Neutrophil (primary cell): ENCODE results near the gene LIPE.

Experiments
- H3K27ac ChIP-seq: fragments of 200-600 bp; sonication (generic); 2 replicates; pipeline ENCODE4 v1.5.1; 2016; ENCODE audit warnings: mild to moderate bottlenecking, moderate library complexity
- H3K27me3 ChIP-seq: fragments of 200-600 bp; sonication (generic); 2 replicates; pipeline ENCODE4 v1.6.0; 2016; ENCODE audit warnings: mild to moderate bottlenecking
- H3K36me3 ChIP-seq: fragments of 200-600 bp; sonication (generic); 2 replicates; pipeline ENCODE4 v1.5.1; 2017
- H3K4me1 ChIP-seq, 2 experiments: fragments of 200-600 bp in 1 of 2; sonication (generic) in 1 of 2; 1 replicate in 1 of 2; 2 replicates in 1 of 2; pipeline versions ENCODE4 v1.5.1 to v1.6.1; 2013 to 2016; ENCODE audit warnings: low read depth in 1 of 2, low read length in 1 of 2, mild to moderate bottlenecking in 1 of 2, moderate library complexity in 1 of 2; ENCODE audit not compliant: control insufficient read depth in 1 of 2, insufficient read depth in 1 of 2
- H3K4me3 ChIP-seq, 2 experiments: fragments of 200-600 bp in 1 of 2; sonication (generic) in 1 of 2; 1 replicate in 1 of 2; 2 replicates in 1 of 2; pipeline ENCODE4 v1.5.1; 2013 to 2016; ENCODE audit warnings: low read depth in 1 of 2, low read length in 1 of 2, mild to moderate bottlenecking in 1 of 2, moderate library complexity in 1 of 2
- H3K9me3 ChIP-seq: fragments of 200-600 bp; sonication (generic); 2 replicates; pipeline ENCODE4 v1.5.1; 2016
- CTCF ChIP-seq: fragments of 200-600 bp; sonication (generic); IDR thresholded peaks from 2 replicates; pipeline ENCODE4 v1.5.1; 2016; ENCODE audit warnings: antibody characterized with exemption

LIPE gene

GRCh38 chr19:42410371-42410770, 16.8 kb downstream of the LIPE start:
- no peak overlapping the region for H3K27ac ChIP-seq
- no peaks in the 10 kb centered on the region for H3K9me3 ChIP-seq
- TF ChIP-seq CTCF = no peak
- peaks cover 77% of the 10 kb centered on the region for H3K36me3 ChIP-seq
- H3K27me3 ChIP-seq = no peaks in the 10 kb centered on the region
- no peaks in the 10 kb centered on the region for H3K4me1 ChIP-seq
- no peak overlapping the region for H3K4me3 ChIP-seq

GRCh38 chr19:42409477-42409876, 17.7 kb downstream of the LIPE start:
- no peak for TF ChIP-seq CTCF
- Histone ChIP-seq H3K36me3 (peaks cover 77% of the 10 kb centered on the region), H3K9me3 (no peaks in the 10 kb centered on the region), H3K4me3 (no peak overlapping the region), H3K4me1 (no peaks in the 10 kb centered on the region), H3K27me3 (no peaks in the 10 kb centered on the region), H3K27ac (no peak overlapping the region)

- peaks cover 77% of the 10 kb centered on the region for H3K36me3 ChIP-seq
- no peak for TF ChIP-seq CTCF
- H3K4me3 ChIP-seq = no peak overlapping the region
- no peak overlapping the region for H3K27ac ChIP-seq
- no peaks in the 10 kb centered on the region for H3K27me3 ChIP-seq
- H3K9me3 ChIP-seq = no peaks in the 10 kb centered on the region
- H3K4me1 ChIP-seq = no peaks in the 10 kb centered on the region
Observed at GRCh38 chr19:42407816-42408175, 19.4 kb downstream of the LIPE start.

GRCh38 chr19:42407085-42407815, 19.9 kb downstream of the LIPE start:
- peaks cover 3% of the 10 kb centered on the region for H3K27me3 ChIP-seq
- no peaks in the 10 kb centered on the region for H3K9me3 ChIP-seq
- H3K36me3 ChIP-seq = peaks cover 82% of the 10 kb centered on the region
- no peak for TF ChIP-seq CTCF
- no peaks in the 10 kb centered on the region for H3K4me1 ChIP-seq
- H3K27ac ChIP-seq = no peak overlapping the region
- H3K4me3 ChIP-seq = no peak overlapping the region

- Histone ChIP-seq H3K27ac (no peak overlapping the region), H3K4me3 (no peak overlapping the region), H3K9me3 (no peaks in the 10 kb centered on the region), H3K36me3 (peaks cover 82% of the 10 kb centered on the region), H3K4me1 (peaks cover 7 to 11% of the 10 kb centered on the region in 2 experiments), H3K27me3 (peaks cover 13% of the 10 kb centered on the region)
- no peak for TF ChIP-seq CTCF
Observed at GRCh38 chr19:42406111-42406510, 21.1 kb downstream of the LIPE start.
